Uterus (tissue), 4 donors: Measurements from ENCODE around the gene GCH1. TPM values are rescaled to one million over a fixed set of nuclear protein-coding genes. Genes with fewer than 3 reads are reported as not detected.
"Not testable (repeated sequence)": the region's sequence is repeated elsewhere in the genome, so short reads cannot be mapped to it uniquely, and the experiment has no call there.

ENCODE experiments used
- DNase-seq, 2 donors: peaks; one replicate each; pipeline ENCODE4 v3.0.0-alpha.2; 2019 to 2020
- H3K27ac ChIP-seq, 2 donors: fragments of 200-600 bp; sonication (generic); 1 replicate in 1 of 2; 2 replicates in 1 of 2; pipeline ENCODE4 v1.5.1; 2016 to 2018
- H3K27me3 ChIP-seq, 2 donors: fragments of 200-600 bp; sonication (generic); one replicate each; pipeline ENCODE4 v1.5.1; 2018 to 2019; ENCODE audit warnings: control low read depth in 1 of 2
- H3K36me3 ChIP-seq, 2 donors: fragments of 200-600 bp; sonication (generic); one replicate each; pipeline ENCODE4 v1.5.1; 2019; ENCODE audit warnings: control low read depth in 1 of 2
- H3K4me1 ChIP-seq, 2 donors: fragments of 200-600 bp; sonication (generic); one replicate each; pipeline ENCODE4 v1.5.1; 2018 to 2019; ENCODE audit warnings: control low read depth in 1 of 2
- H3K4me3 ChIP-seq, 2 donors: fragments of 200-600 bp; sonication (generic); 1 replicate in 1 of 2; 2 replicates in 1 of 2; pipeline ENCODE4 v1.5.1; 2018 to 2019; ENCODE audit warnings: mild to moderate bottlenecking in 1 of 2
- H3K9me3 ChIP-seq, 2 donors: fragments of 200-600 bp; sonication (generic); one replicate each; pipeline ENCODE4 v1.5.1; 2019; ENCODE audit warnings: control low read depth in 1 of 2
- POLR2A ChIP-seq, 2 donors: fragments of 450-650 bp; IDR thresholded peaks; one replicate each; pipeline ENCODE4 v1.6.1; 2016; ENCODE audit warnings: antibody characterized with exemption in 2 of 2, mild to moderate bottlenecking in 1 of 2, moderate library complexity in 1 of 2
- intact Hi-C: fragments of 100-400 bp; cut with DNase I; formaldehyde crosslinking; loops from one replicate; pipeline ENCODE4 v1.15.1; 2023; ENCODE audit warnings: low total_unique reads
- total RNA-seq, 4 donors: library from RNA; depleted of rRNA in 3 of 4; stranded (reverse); fragments of >200 nt in 3 of 4; gene quantifications; one replicate each; pipeline versions ENCODE4 v1.1.0 to v1.2.4, GENCODE V29; 2014 to 2023
- TF ChIP-seq, protein P1 (sequence below), 4 experiments: fragments of 200-600 bp in 2 of 4; fragments of 450-650 bp in 2 of 4; sonication (generic) in 2 of 4; IDR thresholded peaks; one replicate each; pipeline ENCODE4 v1.5.1; 2016 to 2019; ENCODE audit warnings: antibody characterized with exemption in 4 of 4, mild to moderate bottlenecking in 2 of 4, moderate library complexity in 1 of 4
- donor health status: DM: yes; HTN: yes; CAD: no.

GCH1 gene
- total RNA-seq, 4 donors from 2014 or later, result 3.2 to 10.6 (median 4.1) TPM

DNA sequence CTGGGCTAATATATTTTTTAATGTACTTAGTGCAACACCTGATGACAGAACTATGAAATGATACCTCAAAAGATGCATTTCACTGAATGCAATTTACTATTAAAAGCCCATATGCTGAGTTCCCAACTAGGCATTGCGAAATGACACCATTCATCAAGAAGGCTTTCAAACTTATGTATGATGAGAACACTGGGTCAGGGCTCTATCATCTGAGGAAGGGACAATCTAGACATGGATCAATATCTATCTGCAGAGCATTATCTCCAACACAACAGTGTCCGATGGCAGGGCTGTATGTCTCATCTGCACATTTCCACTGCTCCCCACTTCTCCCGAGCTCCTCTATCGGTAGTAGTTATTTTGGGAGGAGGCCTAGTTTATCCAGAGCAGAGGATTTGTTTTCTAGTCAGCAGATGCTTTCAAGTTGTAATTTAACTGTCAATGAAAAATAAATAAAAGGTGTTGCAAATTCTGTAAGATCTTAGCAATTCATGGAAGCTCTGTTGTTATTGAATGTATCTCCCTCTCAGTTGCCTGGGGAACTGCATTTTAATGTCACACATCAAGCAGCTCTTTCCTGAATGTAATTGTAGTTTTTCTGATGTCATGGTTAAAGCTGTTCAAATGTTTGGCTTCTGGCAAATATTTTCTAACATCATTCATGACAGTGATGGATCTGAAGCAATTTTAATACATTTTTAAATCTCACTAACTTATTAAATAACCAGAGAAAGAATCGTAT lies 7.4 kb upstream of the GCH1 start:
- Histone ChIP-seq H3K9me3 (no peaks in the 10 kb centered on the region), H3K4me3 (no peak overlapping the region), H3K4me1 (no peaks in the 10 kb centered on the region), H3K27me3 (no peaks in the 10 kb centered on the region), H3K36me3 (no peaks in the 10 kb centered on the region), H3K27ac (no peak overlapping the region)
- intact Hi-C loops, result no loop called here
- TF ChIP-seq POLR2A (IDR thresholded peaks at IDR 0.05), result no peak
- TF ChIP-seq, protein P1, sequence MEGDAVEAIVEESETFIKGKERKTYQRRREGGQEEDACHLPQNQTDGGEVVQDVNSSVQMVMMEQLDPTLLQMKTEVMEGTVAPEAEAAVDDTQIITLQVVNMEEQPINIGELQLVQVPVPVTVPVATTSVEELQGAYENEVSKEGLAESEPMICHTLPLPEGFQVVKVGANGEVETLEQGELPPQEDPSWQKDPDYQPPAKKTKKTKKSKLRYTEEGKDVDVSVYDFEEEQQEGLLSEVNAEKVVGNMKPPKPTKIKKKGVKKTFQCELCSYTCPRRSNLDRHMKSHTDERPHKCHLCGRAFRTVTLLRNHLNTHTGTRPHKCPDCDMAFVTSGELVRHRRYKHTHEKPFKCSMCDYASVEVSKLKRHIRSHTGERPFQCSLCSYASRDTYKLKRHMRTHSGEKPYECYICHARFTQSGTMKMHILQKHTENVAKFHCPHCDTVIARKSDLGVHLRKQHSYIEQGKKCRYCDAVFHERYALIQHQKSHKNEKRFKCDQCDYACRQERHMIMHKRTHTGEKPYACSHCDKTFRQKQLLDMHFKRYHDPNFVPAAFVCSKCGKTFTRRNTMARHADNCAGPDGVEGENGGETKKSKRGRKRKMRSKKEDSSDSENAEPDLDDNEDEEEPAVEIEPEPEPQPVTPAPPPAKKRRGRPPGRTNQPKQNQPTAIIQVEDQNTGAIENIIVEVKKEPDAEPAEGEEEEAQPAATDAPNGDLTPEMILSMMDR (IDR thresholded peaks at IDR 0.05), result no peak
- no peak for DNase-seq

DNA sequence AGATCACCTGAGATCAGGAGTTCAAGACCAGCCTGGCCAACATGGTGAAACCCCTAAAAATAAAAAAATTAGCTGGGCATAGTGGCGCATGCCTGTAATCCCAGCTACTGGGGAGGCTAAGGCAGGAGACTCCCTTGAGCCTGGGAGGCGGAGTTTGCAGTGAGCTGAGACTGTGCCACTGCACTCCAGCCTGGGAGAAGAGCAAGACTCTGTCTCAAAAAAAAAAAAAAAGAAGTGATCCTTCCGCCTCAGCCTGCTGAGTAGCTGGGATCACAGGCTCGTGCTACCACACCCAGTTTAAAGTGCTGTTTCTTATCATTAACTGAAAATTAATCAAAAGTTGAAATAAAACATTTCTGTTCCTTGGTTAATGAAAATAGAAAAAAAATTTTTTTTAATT lies 6.3 kb upstream of the GCH1 start:
- intact Hi-C loops, H3K36me3 ChIP-seq, H3K4me1 ChIP-seq, DNase-seq, H3K9me3 ChIP-seq, H3K27me3 ChIP-seq, H3K27ac ChIP-seq, H3K4me3 ChIP-seq: not testable (repeated sequence)

DNA sequence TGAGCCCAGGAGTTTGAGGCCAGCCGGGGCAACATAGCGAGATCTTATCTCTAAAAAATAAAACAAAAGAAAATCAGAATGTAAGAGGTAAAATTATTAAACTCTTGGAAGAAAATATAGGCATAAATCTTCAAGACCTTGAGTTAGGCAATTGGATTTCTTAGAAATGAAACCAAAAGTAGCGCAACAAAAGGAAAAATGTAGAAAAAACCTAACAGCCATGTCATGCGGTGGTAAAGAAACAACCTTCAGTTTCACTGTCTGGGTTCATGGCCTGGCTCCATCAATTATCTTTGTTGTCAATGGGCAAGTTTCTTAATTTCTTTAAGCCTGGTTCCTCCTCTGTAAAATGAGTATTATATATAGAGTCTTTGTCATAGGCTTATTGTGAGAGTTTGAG lies 5.6 kb upstream of the GCH1 start:
- intact Hi-C loops, result no loop called here

DNA sequence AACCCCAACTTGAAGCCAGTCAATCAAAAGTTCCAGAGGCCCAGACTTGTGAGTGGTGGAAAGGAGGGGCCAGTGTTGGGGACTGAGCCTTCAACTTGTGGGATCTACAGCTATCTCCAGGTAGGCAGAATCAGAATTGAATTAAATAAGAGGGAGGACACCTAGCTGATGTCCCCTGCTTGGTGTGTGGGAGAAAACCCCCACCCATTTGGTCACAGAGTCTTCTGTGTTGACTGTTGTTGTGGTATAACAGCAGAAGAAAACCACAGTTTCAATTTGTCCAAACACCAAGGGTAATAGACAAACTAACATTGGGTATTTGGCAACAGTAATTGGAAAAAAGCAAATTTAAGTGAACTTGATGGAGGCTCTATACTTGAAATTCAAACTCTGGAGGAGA lies 3.4 kb upstream of the GCH1 start:
- Histone ChIP-seq H3K36me3 (no peaks in the 10 kb centered on the region), H3K4me3 (no peak overlapping the region), H3K9me3 (no peaks in the 10 kb centered on the region), H3K4me1 (no peaks in the 10 kb centered on the region), H3K27me3 (no peaks in the 10 kb centered on the region), H3K27ac (no peak overlapping the region)
- intact Hi-C loops, result no loop called here
- DNase-seq, result no peak
- TF ChIP-seq, protein P1 (IDR thresholded peaks at IDR 0.05), result no peak
- no peak for TF ChIP-seq POLR2A (IDR thresholded peaks at IDR 0.05)

More for the DNA sequence above, 5.6 kb upstream of the GCH1 start:
- no peak for DNase-seq
- no peak overlapping the region for H3K4me3 ChIP-seq
- no peaks in the 10 kb centered on the region for H3K27me3 ChIP-seq
- no peaks in the 10 kb centered on the region for H3K36me3 ChIP-seq
- no peaks in the 10 kb centered on the region for H3K4me1 ChIP-seq
- H3K9me3 ChIP-seq, result no peaks in the 10 kb centered on the region
- H3K27ac ChIP-seq, result no peak overlapping the region
- TF ChIP-seq, protein P1 (IDR thresholded peaks at IDR 0.05), result no peak
- no peak for TF ChIP-seq POLR2A (IDR thresholded peaks at IDR 0.05)

DNA sequence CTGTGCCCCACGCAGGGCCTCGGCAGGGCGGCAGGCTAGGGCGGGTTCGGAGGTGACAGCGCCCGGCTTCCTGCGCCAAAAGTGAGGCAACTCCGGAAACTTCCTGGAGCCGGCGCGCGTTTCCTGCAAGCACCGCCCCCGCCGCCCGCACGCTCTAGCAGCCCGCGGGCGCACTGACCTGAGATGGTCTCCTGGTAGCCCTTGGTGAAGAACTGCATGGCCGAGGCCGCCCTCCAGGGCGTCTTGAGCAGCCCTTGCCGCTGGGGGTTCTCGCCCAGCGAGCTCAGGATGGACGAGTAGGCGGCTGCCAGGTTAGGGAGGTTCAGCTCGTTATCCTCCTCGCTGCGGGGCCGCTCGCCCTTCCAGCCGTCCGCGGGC lies 494 bp downstream of the GCH1 start:
- intact Hi-C loops, result no loop called here
- Histone ChIP-seq H3K36me3 (no peaks in the 10 kb centered on the region), H3K27me3 (no peaks in the 10 kb centered on the region), H3K9me3 (no peaks in the 10 kb centered on the region), H3K4me3 (peak overlapping the region; percentile 44 to 60), H3K4me1 (no peaks in the 10 kb centered on the region), H3K27ac (peak overlapping the region; percentile 67 to 70)
- DNase-seq, result peak; percentile 60 to 65
- TF ChIP-seq POLR2A (IDR thresholded peaks at IDR 0.05), result no peak
- TF ChIP-seq, protein P1 (IDR thresholded peaks at IDR 0.05), result no peak
